ENCODE data around the gene HPDL. TPM values are rescaled to one million over a fixed set of nuclear protein-coding genes. Genes with fewer than 3 reads are reported as not detected.

HPDL gene
- total RNA-seq, 4 donors from 2014 or later: 1.7 to 2.4 (median 1.7) TPM; not detected in 1

GRCh38 chr1:45373573-45373972 is 46.9 kb downstream of the HPDL start:
- Histone ChIP-seq H3K27me3 (no peaks in the 10 kb centered on the region), H3K4me3 (no peak overlapping the region), H3K36me3 (no peaks in the 10 kb centered on the region), H3K27ac (peak overlapping the region in 1 of 4 donors; percentile 43), H3K9me3 (no peaks in the 10 kb centered on the region), H3K4me1 (peaks cover 0 to 22% (median 4%) of the 10 kb centered on the region in 4 donors)
- no peak for TF ChIP-seq POLR2A (IDR thresholded peaks at IDR 0.05)
- TF ChIP-seq, protein P1, sequence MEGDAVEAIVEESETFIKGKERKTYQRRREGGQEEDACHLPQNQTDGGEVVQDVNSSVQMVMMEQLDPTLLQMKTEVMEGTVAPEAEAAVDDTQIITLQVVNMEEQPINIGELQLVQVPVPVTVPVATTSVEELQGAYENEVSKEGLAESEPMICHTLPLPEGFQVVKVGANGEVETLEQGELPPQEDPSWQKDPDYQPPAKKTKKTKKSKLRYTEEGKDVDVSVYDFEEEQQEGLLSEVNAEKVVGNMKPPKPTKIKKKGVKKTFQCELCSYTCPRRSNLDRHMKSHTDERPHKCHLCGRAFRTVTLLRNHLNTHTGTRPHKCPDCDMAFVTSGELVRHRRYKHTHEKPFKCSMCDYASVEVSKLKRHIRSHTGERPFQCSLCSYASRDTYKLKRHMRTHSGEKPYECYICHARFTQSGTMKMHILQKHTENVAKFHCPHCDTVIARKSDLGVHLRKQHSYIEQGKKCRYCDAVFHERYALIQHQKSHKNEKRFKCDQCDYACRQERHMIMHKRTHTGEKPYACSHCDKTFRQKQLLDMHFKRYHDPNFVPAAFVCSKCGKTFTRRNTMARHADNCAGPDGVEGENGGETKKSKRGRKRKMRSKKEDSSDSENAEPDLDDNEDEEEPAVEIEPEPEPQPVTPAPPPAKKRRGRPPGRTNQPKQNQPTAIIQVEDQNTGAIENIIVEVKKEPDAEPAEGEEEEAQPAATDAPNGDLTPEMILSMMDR (IDR thresholded peaks at IDR 0.05): no peak
- no peak for TF ChIP-seq EP300 (IDR thresholded peaks at IDR 0.05)
- no peak for DNase-seq (ENCODE audit: low spot score in 2 of 2)

- H3K4me3 ChIP-seq: no peak overlapping the region
- WGBS, 2 donors: 58 to 64% methylated on average over 3 of the region's 3 CpGs
- no peaks in the 10 kb centered on the region for H3K9me3 ChIP-seq
- TF ChIP-seq POLR2A (IDR thresholded peaks at IDR 0.05): no peak
- no peak for TF ChIP-seq EP300 (IDR thresholded peaks at IDR 0.05)
- TF ChIP-seq, protein P1 (IDR thresholded peaks at IDR 0.05): no peak
- no peak for DNase-seq (ENCODE audit: low spot score in 2 of 2)
- H3K27me3 ChIP-seq: no peaks in the 10 kb centered on the region
- H3K36me3 ChIP-seq: no peaks in the 10 kb centered on the region
- peaks cover 0 to 22% (median 4%) of the 10 kb centered on the region in 4 donors for H3K4me1 ChIP-seq
- peak overlapping the region in 1 of 4 donors; percentile 55 for H3K27ac ChIP-seq
Observed at GRCh38 chr1:45375104-45376090, 48.7 kb downstream of the HPDL start.

DNA sequence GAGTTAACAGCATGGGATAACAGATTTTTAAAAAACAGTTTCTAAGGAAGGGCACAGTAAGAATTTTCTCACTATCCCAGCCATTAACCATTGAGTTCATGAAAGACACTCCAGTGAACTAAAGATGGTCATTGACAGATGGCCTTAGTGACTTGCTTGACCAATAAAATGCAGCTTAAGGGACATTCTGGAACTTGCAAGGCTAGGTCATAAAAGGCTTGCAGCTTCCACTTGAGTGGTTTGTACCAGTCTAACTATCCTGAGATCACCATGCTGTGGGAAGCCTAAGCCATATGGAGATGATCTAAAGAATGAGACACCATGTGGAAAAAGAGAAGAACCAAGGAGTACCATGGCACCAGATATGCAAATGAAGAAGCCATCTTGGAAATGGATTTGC is 51.5 kb downstream of the HPDL start:
- Histone ChIP-seq H3K36me3 (no peaks in the 10 kb centered on the region), H3K4me3 (no peak overlapping the region), H3K9me3 (no peaks in the 10 kb centered on the region), H3K27ac (no peak overlapping the region), H3K4me1 (peaks cover 0 to 22% (median 4%) of the 10 kb centered on the region in 4 donors), H3K27me3 (no peaks in the 10 kb centered on the region)
- no peak for DNase-seq (ENCODE audit: low spot score in 2 of 2)
- TF ChIP-seq, protein P1 (IDR thresholded peaks at IDR 0.05): no peak
- TF ChIP-seq EP300 (IDR thresholded peaks at IDR 0.05) (no peak), POLR2A (IDR thresholded peaks at IDR 0.05) (no peak)

Other genes starting within 250 kb of the HPDL start
- 1 to 10 TPM; 2.1 to 3.7 (median 2.5) TPM for gene ZSWIM5, start 120.3 kb upstream of the HPDL start, total RNA-seq
- 10 to 100 TPM in 2 of 4 donors, 1 to 10 TPM in 2; 7.4 to 16.7 (median 12.3) TPM for gene TOE1, start 13.3 kb downstream of the HPDL start, total RNA-seq
- gene MUTYH, start 13.5 kb downstream of the HPDL start, total RNA-seq: 10 to 100 TPM; 34.7 to 62.2 (median 46.0) TPM
- 10 to 100 TPM in 1 of 4 donors, 1 to 10 TPM in 3; 3.9 to 11.7 (median 8.5) TPM for gene TESK2, start 164.3 kb downstream of the HPDL start, total RNA-seq
- gene CCDC163, start 173.2 kb downstream of the HPDL start, total RNA-seq: 1 to 10 TPM in 2 of 4 donors, under 1 TPM in 1, not detected in 1; 0.42 to 2.9 (median 1.1) TPM
- 1 to 10 TPM; 3.6 to 4.2 (median 4.0) TPM for gene MMACHC, start 173.4 kb downstream of the HPDL start, total RNA-seq
- gene PRDX1, start 195.0 kb downstream of the HPDL start, total RNA-seq: 100 to 1,000 TPM; 160 to 225 (median 203) TPM
- 10 to 100 TPM; 53.1 to 69.5 (median 63.5) TPM for gene AKR1A1, start 223.9 kb downstream of the HPDL start, total RNA-seq